ENCODE results near the gene CTU2. TPM values are rescaled to one million over a fixed set of nuclear protein-coding genes. Genes with fewer than 3 reads are reported as not detected.

Gene CTU2
- total RNA-seq, 4 donors from 2014 or later, result 9.4 to 9.9 (median 9.5) TPM

DNA sequence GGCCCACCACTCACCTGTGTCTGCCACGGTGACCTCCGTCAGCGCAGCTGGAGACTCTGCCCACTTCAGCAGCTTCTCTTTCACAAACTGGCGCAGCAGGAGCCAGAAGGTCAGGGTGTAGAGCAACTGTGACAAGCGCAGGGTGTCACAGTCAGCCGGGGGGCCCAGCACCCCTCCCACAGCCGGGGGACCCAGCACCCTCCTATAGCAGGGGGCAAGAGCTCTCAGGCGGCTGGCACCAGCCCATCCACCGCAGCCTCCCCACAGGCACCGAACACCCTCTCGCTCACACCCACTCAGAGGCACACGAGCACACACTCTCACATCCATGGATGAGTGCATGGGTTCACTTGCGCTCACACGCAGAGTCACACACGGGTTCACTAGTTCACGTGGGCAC is 28.8 kb downstream of the CTU2 start:
- TF ChIP-seq POLR2A (IDR thresholded peaks at IDR 0.05), result no peak
- TF ChIP-seq, protein P1, sequence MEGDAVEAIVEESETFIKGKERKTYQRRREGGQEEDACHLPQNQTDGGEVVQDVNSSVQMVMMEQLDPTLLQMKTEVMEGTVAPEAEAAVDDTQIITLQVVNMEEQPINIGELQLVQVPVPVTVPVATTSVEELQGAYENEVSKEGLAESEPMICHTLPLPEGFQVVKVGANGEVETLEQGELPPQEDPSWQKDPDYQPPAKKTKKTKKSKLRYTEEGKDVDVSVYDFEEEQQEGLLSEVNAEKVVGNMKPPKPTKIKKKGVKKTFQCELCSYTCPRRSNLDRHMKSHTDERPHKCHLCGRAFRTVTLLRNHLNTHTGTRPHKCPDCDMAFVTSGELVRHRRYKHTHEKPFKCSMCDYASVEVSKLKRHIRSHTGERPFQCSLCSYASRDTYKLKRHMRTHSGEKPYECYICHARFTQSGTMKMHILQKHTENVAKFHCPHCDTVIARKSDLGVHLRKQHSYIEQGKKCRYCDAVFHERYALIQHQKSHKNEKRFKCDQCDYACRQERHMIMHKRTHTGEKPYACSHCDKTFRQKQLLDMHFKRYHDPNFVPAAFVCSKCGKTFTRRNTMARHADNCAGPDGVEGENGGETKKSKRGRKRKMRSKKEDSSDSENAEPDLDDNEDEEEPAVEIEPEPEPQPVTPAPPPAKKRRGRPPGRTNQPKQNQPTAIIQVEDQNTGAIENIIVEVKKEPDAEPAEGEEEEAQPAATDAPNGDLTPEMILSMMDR (IDR thresholded peaks at IDR 0.05), result no peak
- intact Hi-C loops (cut with DNase I; ENCODE audit: low total_unique reads), result loop anchor here (5.0 kb wide), 1 partner anchor 52 kb away; the partner anchor contains the start of gene PIEZO1

DNA sequence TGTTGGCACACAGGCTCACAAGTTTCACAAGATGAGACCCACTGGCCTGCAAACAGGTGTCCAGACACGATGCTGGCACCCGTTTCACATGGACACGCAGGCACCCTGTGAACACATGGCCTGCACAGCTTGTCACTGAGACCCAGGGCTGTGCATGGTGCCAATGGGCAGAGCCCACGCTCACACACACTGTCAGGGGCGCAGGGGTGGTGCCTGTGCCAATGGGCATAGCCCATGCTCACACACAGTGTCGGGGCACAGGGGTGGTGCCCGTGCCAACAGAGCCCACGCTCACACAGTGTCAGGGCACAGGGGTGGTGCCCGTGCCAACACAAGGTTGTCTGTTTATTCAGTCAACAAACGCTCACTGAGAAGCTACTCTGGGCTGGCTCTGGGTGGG is 29.3 kb downstream of the CTU2 start:
- TF ChIP-seq, protein P1 (IDR thresholded peaks at IDR 0.05), result no peak
- 85 to 87% methylated on average over 5 to 10 of the region's 10 CpGs for WGBS, 2 donors
- DNase-seq (ENCODE audit: low spot score in 2 of 2), result no peak
- H3K4me3 ChIP-seq (ENCODE audit: low read depth, poor library complexity, severe bottlenecking), result no peak overlapping the region
- intact Hi-C loops (cut with DNase I; ENCODE audit: low total_unique reads), result loop anchor here (5.0 kb wide), 1 partner anchor 52 kb away; the partner anchor contains the start of gene PIEZO1

More for the DNA sequence above, 28.8 kb downstream of the CTU2 start:
- DNase-seq (ENCODE audit: low spot score in 2 of 2), result no peak
- WGBS, 2 donors, result 91 to 93% methylated on average over 16 of the region's 16 CpGs
- H3K4me3 ChIP-seq (ENCODE audit: low read depth, poor library complexity, severe bottlenecking), result no peak overlapping the region

- intact Hi-C loops (cut with DNase I; ENCODE audit: low total_unique reads), result loop anchor here (5.0 kb wide), 1 partner anchor 51 kb away; the partner anchor contains the start of gene PIEZO1
- no peak overlapping the region for H3K4me3 ChIP-seq (ENCODE audit: low read depth, poor library complexity, severe bottlenecking)
- WGBS, 2 donors, result 96 to 100% methylated on average over 3 to 18 of the region's 21 CpGs
- no peak for DNase-seq (ENCODE audit: low spot score in 2 of 2)
- no peak for TF ChIP-seq POLR2A (IDR thresholded peaks at IDR 0.05)
- TF ChIP-seq, protein P1 (IDR thresholded peaks at IDR 0.05), result no peak
Measured at GRCh38 chr16:88736088-88736487, 29.8 kb downstream of the CTU2 start.

- H3K4me3 ChIP-seq (ENCODE audit: low read depth, poor library complexity, severe bottlenecking), result no peak overlapping the region
- no peak for DNase-seq (ENCODE audit: low spot score in 2 of 2)
- TF ChIP-seq, protein P1 (IDR thresholded peaks at IDR 0.05), result no peak
- no peak for TF ChIP-seq POLR2A (IDR thresholded peaks at IDR 0.05)
- 93% methylated on average over 8 to 16 of the region's 21 CpGs for WGBS, 2 donors
- intact Hi-C loops (cut with DNase I; ENCODE audit: low total_unique reads), result loop anchor here (5.0 kb wide), 1 partner anchor 51 kb away; the partner anchor contains the start of gene PIEZO1
Measured at GRCh38 chr16:88736496-88736895, 30.2 kb downstream of the CTU2 start.

- peak in 1 of 2 donors; percentile 54 for DNase-seq (ENCODE audit: low spot score in 2 of 2)
- intact Hi-C loops (cut with DNase I; ENCODE audit: low total_unique reads), result loop anchor here (5.0 kb wide), 1 partner anchor 50 kb away; the partner anchor contains the start of gene PIEZO1
- 59 to 66% methylated on average over 20 to 31 of the region's 54 CpGs for WGBS, 2 donors
- H3K4me3 ChIP-seq (ENCODE audit: low read depth, poor library complexity, severe bottlenecking), result no peak overlapping the region
- TF ChIP-seq, protein P1 (IDR thresholded peaks at IDR 0.05), result peak in 1 of 3 donors; percentile 81
- no peak for TF ChIP-seq POLR2A (IDR thresholded peaks at IDR 0.05)
Measured at GRCh38 chr16:88737298-88738150, 31.2 kb downstream of the CTU2 start.
